Right hindlimb (tissue), 1 donor: Measurements from ENCODE around the gene IL17REL.
"Not testable (repeated sequence)": the region's sequence is repeated elsewhere in the genome, so short reads cannot be mapped to it uniquely, and the experiment has no call there.

Source experiments
- DNase-seq: peaks from one replicate; pipeline ENCODE4 v3.0.0-alpha.2; 2018

Gene IL17REL

GRCh38 chr22:50001388-50002231 lies 11.0 kb downstream of the IL17REL start:
- DNase-seq: no peak

- DNase-seq: no peak
These were observed 11.8 kb downstream of the IL17REL start for GRCh38 chr22:50000587-50001387.

- no peak for DNase-seq
These were observed 12.5 kb downstream of the IL17REL start for GRCh38 chr22:49999946-50000586.

- DNase-seq: no peak
These were observed 13.3 kb downstream of the IL17REL start for GRCh38 chr22:49999063-49999945.

GRCh38 chr22:49998718-49999062 lies 13.9 kb downstream of the IL17REL start:
- DNase-seq: no peak

- no peak for DNase-seq
These were observed 14.4 kb downstream of the IL17REL start for GRCh38 chr22:49997932-49998717.

GRCh38 chr22:49997251-49997599 lies 15.3 kb downstream of the IL17REL start:
- DNase-seq: no peak

- no peak for DNase-seq
These were observed 15.9 kb downstream of the IL17REL start for GRCh38 chr22:49996518-49997250.

GRCh38 chr22:49996119-49996517 lies 16.4 kb downstream of the IL17REL start:
- DNase-seq: no peak

GRCh38 chr22:49995361-49996118 lies 17.0 kb downstream of the IL17REL start:
- no peak for DNase-seq

- no peak for DNase-seq
These were observed 17.6 kb downstream of the IL17REL start for GRCh38 chr22:49995041-49995360.

GRCh38 chr22:49994361-49995040 lies 18.1 kb downstream of the IL17REL start:
- DNase-seq: no peak

GRCh38 chr22:49993649-49994360 lies 18.8 kb downstream of the IL17REL start:
- DNase-seq: no peak

- DNase-seq: no peak
These were observed 19.5 kb downstream of the IL17REL start for GRCh38 chr22:49992921-49993648.

- no peak for DNase-seq
These were observed 20.5 kb downstream of the IL17REL start for GRCh38 chr22:49991907-49992533.

- DNase-seq: no peak
These were observed 21.4 kb downstream of the IL17REL start for GRCh38 chr22:49991167-49991566.

- DNase-seq: not testable (repeated sequence)
These were observed 22.7 kb downstream of the IL17REL start for GRCh38 chr22:49989826-49990225.

GRCh38 chr22:49986325-49986724 lies 26.2 kb downstream of the IL17REL start:
- no peak for DNase-seq
